Stimulated activated CD8-positive, alpha-beta memory T cell treated with anti-CD3 and anti-CD28 coated beads, Interleukin-15, amount 100 ng/mL, for 48 hours (primary cell): ENCODE measurements around the gene CYB5R2.

Experiments
- DNase-seq, 2 donors: peaks; one replicate each; pipeline ENCODE4 v3.0.0-alpha.2; 2020; ENCODE audit warnings: low read depth in 2 of 2

CYB5R2 gene

GRCh38 chr11:7672960-7673723 lies at the start of gene CYB5R2:
CYB5R2 (minus strand) TSS chr11:7673500; CDS start chr11:7672825, 675 bp downstream.
- DNase-seq = no peak

- DNase-seq = no peak
Measured at GRCh38 chr11:7714786-7715185, 41.5 kb upstream of the CYB5R2 start.

GRCh38 chr11:7706377-7706776 lies 33.1 kb upstream of the CYB5R2 start, which contains the start of gene OVCH2:
OVCH2 (minus strand) TSS chr11:7706477; CDS start chr11:7706394, 83 bp downstream.
- no peak for DNase-seq

- DNase-seq = no peak
Measured at GRCh38 chr11:7703740-7704139, 30.4 kb upstream of the CYB5R2 start.

GRCh38 chr11:7696424-7696823 lies 23.1 kb upstream of the CYB5R2 start:
- DNase-seq = no peak

- no peak for DNase-seq
Measured at GRCh38 chr11:7694235-7694634, 20.9 kb upstream of the CYB5R2 start.

- DNase-seq = no peak
Measured at GRCh38 chr11:7692426-7692825, 19.1 kb upstream of the CYB5R2 start.

- DNase-seq = no peak
Measured at GRCh38 chr11:7691759-7692350, 18.6 kb upstream of the CYB5R2 start.

- DNase-seq = no peak
Measured at GRCh38 chr11:7690648-7691047, 17.3 kb upstream of the CYB5R2 start.

- no peak for DNase-seq
Measured at GRCh38 chr11:7689239-7689638, 15.9 kb upstream of the CYB5R2 start.

- DNase-seq = no peak
Measured at GRCh38 chr11:7688238-7688826, 15.0 kb upstream of the CYB5R2 start.

- DNase-seq = no peak
Measured at GRCh38 chr11:7687386-7687785, 14.1 kb upstream of the CYB5R2 start.

GRCh38 chr11:7686761-7687160 lies 13.5 kb upstream of the CYB5R2 start:
- no peak for DNase-seq

- no peak for DNase-seq
Measured at GRCh38 chr11:7683571-7683970, 10.3 kb upstream of the CYB5R2 start.

- no peak for DNase-seq
Measured at GRCh38 chr11:7677796-7678201, 4.5 kb upstream of the CYB5R2 start.

GRCh38 chr11:7677071-7677470 lies 3.8 kb upstream of the CYB5R2 start:
- no peak for DNase-seq

- DNase-seq = no peak
Measured at GRCh38 chr11:7675631-7676030, 2.3 kb upstream of the CYB5R2 start.

- no peak for DNase-seq
Measured at GRCh38 chr11:7673724-7674434, 579 bp upstream of the CYB5R2 start.

- no peak for DNase-seq
Measured at GRCh38 chr11:7672276-7672959, 882 bp downstream of the CYB5R2 start.

GRCh38 chr11:7671347-7672215 lies 1.7 kb downstream of the CYB5R2 start:
- DNase-seq = peak in 1 of 2 donors; percentile 28

- DNase-seq = no peak
Measured at GRCh38 chr11:7670641-7671040, 2.7 kb downstream of the CYB5R2 start.
